Stimulated activated CD8-positive, alpha-beta memory T cell treated with anti-CD3 and anti-CD28 coated beads, Interleukin-2, amount 100 ng/mL, for 1 hour (primary cell): ENCODE measurements around the gene ARHGEF12.
"Not testable (repeated sequence)": the region's sequence is repeated elsewhere in the genome, so short reads cannot be mapped to it uniquely, and the experiment has no call there.

Experiments
- DNase-seq, 2 donors: peaks; one replicate each; pipeline ENCODE4 v3.0.0-alpha.2; 2020; ENCODE audit warnings: low read depth in 2 of 2

ARHGEF12 gene

DNA sequence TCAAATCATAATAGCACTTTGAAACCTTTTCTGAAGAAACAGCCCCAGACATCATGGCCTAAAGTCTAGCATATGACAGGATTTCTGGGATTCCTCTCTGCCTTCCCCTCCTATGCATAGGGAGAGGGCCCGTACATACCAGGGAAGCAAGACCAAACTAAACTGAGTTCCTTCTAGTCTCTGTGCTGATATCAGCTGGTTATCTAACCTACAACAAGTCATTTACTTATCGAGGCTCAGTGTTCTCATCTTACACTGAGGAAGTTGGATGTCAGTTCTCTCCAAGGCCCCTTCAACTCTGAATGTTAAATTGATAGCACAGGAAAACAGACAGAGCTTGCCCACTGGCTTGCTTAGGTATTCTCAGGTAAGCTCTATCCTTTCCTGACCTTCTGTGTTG is 158.4 kb downstream of the ARHGEF12 start:
- no peak for DNase-seq

DNA sequence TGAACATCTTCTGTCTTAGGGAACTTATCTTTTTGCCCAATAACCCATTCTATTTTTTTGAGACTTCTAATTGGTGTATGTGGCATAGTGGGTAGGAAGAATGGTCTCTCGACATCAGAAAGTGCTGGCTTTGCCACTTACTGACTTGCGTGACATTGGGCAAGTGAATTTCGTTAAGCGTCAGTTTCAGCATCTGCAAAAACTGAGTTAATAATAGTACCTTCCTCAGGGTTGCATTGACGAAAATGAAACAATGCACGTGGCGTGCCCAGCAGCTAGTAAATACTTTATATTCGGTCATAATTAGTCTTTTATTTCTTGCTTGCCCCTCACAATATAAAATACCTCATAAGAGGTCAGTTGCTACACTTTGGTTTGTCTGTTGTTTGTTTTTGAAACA is 162.9 kb downstream of the ARHGEF12 start:
- no peak for DNase-seq

GRCh38 chr11:120499859-120500258 is 163.6 kb downstream of the ARHGEF12 start:
- no peak for DNase-seq

GRCh38 chr11:120500414-120501071 is 164.3 kb downstream of the ARHGEF12 start:
- DNase-seq, result no peak

- DNase-seq, result no peak
These were observed 165.2 kb downstream of the ARHGEF12 start for GRCh38 chr11:120501440-120501839.

DNA sequence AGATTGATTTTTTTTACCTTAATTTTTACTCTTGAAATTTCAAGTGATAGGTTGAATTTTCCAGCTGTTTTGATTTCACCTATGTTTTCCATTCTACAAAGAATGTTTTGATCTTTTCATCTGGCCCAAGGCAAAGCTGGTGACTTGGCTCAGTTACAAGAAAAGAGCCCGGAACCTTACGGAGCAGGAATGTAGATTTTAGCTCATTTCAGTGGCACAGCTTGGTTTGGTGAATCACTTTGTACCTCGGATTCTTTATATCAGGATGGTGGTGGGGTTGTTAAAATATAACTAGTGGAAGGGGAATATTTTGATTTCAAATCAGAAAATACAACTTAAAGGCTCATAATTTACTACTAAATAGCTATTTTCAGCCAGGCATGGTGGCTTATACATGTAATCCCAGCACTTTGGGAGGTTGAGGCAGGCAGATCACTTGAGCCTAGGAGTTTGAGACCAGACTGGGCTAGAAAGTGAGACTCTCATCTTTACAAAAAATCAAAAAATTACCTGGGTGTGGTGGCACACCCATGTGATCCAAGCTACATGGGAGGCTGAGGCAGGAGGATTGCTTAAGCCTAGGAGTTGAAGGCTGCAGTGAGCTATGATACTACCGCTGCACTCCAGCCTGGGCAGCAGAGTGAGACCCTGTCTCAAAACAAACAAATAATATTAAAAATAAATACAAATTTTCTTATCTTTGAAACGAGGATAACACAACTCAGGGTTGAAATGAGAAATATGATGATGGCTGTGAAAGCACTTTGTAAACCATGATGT is 166.0 kb downstream of the ARHGEF12 start:
- no peak for DNase-seq

GRCh38 chr11:120503529-120503928 is 167.3 kb downstream of the ARHGEF12 start:
- not testable (repeated sequence) for DNase-seq

DNA sequence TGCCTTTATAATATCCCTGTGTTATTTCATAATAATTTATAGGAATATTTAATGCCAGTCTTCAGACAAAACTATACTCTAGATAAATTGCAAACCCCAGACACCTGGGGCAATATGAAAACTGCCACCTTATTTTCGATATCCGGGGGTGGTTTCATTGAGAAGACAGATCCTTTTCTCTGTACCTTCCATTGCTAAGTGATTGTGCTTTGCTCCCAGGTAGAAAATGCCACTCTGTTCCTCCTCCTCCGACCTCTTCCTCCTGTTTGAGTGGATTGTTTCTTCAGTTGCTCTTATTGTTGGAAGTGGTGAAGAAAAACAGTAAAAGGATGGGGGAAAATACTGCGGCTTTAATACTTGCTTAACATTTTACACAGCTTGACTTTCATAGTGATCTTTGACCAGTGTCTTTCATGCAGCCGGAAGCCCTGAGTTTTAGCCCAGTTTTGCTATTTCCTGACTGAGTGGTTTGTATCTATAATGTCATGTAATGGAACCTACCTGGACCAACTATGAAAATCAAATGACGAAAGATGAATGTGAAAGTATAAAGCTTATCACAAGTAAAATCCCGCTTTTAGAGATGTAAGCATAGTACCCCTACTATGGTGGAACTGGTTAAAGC is 169.7 kb downstream of the ARHGEF12 start:
- DNase-seq, result no peak

DNA sequence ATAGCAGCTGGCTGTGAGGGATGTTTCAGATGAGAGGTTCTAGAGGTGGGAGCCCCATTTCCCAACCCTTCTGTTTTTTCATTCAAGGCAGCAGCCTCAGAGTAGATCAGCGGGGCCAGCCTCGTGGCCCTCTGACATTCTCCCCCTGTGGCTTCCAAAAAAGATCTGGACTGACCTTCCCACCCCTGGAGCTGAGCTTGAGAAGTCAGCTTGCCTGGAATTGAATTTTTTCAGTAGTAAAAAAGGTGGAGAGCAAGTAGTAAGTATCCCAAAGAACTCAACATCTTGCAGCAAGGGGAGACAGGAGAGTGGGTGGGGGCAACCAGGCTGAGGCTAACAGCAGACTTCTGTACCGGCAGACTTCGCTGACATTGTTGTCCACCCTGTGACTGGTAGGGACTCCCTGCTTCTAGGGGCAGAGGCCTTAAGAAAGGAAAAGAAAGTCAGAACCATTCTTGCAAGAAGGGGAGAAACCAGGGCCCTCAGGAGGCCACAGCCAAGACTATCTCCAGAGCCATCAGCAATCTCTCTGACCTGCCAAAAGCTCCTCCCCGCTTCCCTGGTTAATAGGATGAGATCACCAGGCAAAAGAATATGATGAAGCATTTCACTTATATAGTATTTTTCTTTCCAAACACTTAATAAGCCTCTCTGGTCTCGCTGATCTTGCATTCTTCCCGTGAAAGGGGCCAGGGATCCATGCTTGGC is 173.3 kb downstream of the ARHGEF12 start:
- DNase-seq, result no peak

DNA sequence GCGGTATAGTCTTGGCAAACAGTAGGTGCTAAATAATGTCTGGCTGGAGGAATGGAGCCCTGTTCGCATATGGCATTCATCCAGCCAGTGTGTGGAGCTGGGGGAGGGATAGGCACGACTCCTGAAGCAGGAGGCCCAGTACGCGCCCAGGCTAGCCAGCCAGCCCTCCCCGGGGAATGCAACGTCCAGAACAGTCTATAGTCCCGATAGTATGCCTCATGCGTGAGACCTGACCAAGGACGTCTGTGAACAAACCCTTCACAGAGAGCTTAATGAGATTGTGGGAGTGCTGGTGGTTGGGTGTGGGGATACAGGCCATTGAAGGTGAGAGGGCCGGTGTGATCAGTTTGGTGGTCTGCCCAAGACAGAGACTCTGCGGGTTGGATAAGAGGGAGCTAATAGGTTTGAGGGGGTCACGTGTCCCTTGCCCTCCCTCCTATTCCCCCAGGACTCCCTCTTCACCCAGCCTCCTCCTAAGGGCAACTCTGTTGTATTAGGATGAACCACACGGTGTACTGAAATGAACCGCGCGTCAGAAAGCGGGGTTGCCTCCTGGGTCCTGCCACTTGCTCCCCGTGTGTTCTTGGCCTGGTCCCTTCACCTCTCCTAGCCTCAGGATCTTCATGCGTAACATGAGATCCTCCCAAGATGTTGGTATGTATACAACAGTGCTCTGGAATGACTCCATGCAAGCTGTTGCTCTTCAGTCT is 174.3 kb downstream of the ARHGEF12 start:
- no peak for DNase-seq

GRCh38 chr11:120511116-120511819 is 175.1 kb downstream of the ARHGEF12 start, which contains the start of gene GRIK4:
Gene GRIK4 (plus strand): TSS chr11:120511748. CDS start chr11:120660319, 148,571 bp downstream.
- peak; percentile 29 to 45 for DNase-seq

DNA sequence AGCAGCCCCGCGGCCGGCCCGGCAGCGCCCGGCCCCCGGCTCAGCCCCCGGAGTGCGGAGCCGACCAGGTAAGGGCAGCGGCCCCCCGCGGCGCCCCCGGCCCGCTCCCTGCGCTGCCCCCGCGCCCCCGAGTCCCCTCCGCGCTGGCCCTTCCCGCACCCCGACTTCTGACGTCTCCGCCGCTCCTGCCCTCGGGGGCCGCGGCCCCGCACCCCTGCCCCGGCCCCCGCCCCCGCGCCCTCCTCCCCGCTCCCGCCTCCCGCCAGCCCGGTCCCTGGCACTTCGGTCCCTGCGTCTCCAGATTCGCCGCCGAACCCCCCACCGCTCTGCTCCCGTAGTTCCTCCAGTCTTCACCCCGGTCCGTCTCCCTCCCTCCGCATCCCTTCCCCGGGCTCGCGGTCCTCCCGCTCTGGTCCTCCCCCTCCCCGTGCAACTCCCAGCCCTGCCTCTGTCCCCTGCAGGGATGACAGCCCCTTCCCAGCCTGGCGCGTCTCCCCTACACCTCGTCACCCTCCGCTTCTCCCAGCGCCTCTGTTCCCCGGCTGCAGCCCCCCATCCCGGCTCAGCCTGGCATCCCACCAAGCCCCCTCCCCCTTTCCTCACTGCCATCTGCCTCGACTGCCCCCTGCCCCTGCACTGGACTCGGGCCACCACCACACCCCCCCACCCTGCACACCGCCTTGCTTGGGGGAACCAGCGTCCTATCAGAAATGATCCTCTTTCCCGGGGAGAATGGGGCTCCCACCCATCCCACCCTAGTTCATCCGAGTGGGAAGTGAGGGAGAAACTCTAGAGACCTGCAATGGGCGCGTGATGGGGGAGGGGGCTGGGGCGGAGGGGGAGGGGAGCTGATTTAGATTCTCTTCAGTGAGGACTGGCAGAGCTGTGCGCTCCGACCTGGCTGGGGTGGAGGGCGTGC is 175.9 kb downstream of the ARHGEF12 start:
- no peak for DNase-seq

- no peak for DNase-seq
These were observed 176.7 kb downstream of the ARHGEF12 start for GRCh38 chr11:120512739-120513435.

- DNase-seq, result no peak
These were observed 177.5 kb downstream of the ARHGEF12 start for GRCh38 chr11:120513436-120514315.

GRCh38 chr11:120514541-120515121 is 178.4 kb downstream of the ARHGEF12 start:
- DNase-seq, result no peak

- no peak for DNase-seq
These were observed 179.0 kb downstream of the ARHGEF12 start for GRCh38 chr11:120515186-120515723.
